ENCODE data around the gene PRR15. TPM values are rescaled to one million over a fixed set of nuclear protein-coding genes. Genes with fewer than 3 reads are reported as not detected.

The PRR15 gene
- total and polyA plus RNA-seq, 2 of the 8 experiments (the other 6 are each of a cell fraction or from before 2014, with no cell fraction given) = 4.9 to 7.9 TPM

- no peak overlapping the region for H2BK20ac ChIP-seq (ENCODE audit: low read length)
- no peak overlapping the region for H4K5ac ChIP-seq (ENCODE audit: insufficient read length, low read depth, low read length)
- H3K14ac ChIP-seq (ENCODE audit: insufficient read length) = no peak overlapping the region
- H3K36me3 ChIP-seq (ENCODE audit: control insufficient read depth in 2 of 4, insufficient read depth in 4 of 4, low read length in 3 of 4) = no peaks in the 10 kb centered on the region
- H3K56ac ChIP-seq (replicated peaks; ENCODE audit: insufficient read length, low read depth, low read length) = no peak overlapping the region
- H3K9ac ChIP-seq (replicated peaks in 1 of 4; ENCODE audit: extremely low read depth in 1 of 4, low read depth in 3 of 4, low read length in 3 of 4) = no peak overlapping the region
- no peaks in the 10 kb centered on the region; a peak in 1 of 4 replicates for H3K9me3 ChIP-seq (ENCODE audit: insufficient read depth in 2 of 2, low read depth in 1 of 2, low read length in 1 of 2)
- no peaks in the 10 kb centered on the region for H3K23me2 ChIP-seq (ENCODE audit: low read depth, low read length)
- DNase-seq (ENCODE audit: low read depth in 1 of 2, low spot score in 2 of 2) (no peak), FAIRE-seq (no peak)
- no peak overlapping the region for H3K4ac ChIP-seq (replicated peaks; ENCODE audit: insufficient read length, low read depth, low read length)
- POLR2A ChIA-PET (ENCODE audit: partially characterized antibody) = no interaction called here
- H3K23ac ChIP-seq (ENCODE audit: insufficient read length) = no peak overlapping the region
- H2BK15ac ChIP-seq (ENCODE audit: low read length) = no peak overlapping the region
- no peak overlapping the region for H3K27ac ChIP-seq (ENCODE audit: low read depth, low read length)
- H2BK120ac ChIP-seq (replicated peaks; ENCODE audit: low read depth, low read length) = no peak overlapping the region
- no peak overlapping the region for H4K91ac ChIP-seq (replicated peaks; ENCODE audit: insufficient read length, low read length)
- H2AFZ ChIP-seq (ENCODE audit: low read length) = no peak overlapping the region
- no peak overlapping the region for H3K4me3 ChIP-seq (ENCODE audit: extremely low read depth in 1 of 4, insufficient read depth in 2 of 4, low read depth in 3 of 4, low read length in 4 of 4)
- 84% methylated on average over 2 of the region's 2 CpGs; no CpG with 5 or more reads in 1 of the 2 experiments for WGBS, 2 experiments (ENCODE audit: extremely low coverage in 1 of 2, insufficient coverage in 1 of 2, insufficient read length in 1 of 2, insufficient replicate concordance in 2 of 2, low coverage in 1 of 2, low lambda C conversion rate in 2 of 2, missing lambda C conversion rate in 1 of 2)
- H3K18ac ChIP-seq (ENCODE audit: extremely low read depth, low read length) = no peak overlapping the region
- H3K27me3 ChIP-seq (replicated peaks in 1 of 4; ENCODE audit: control insufficient read depth in 3 of 4, extremely low read depth in 1 of 4, insufficient read depth in 3 of 4, low read length in 3 of 4) = no peaks in the 10 kb centered on the region
- peaks cover 0 to 5% (median 0%) of the 10 kb centered on the region in 4 experiments; a peak in 3 of 7 replicates for H3K4me1 ChIP-seq (replicated peaks in 1 of 4; ENCODE audit: control insufficient read depth in 3 of 4, insufficient read depth in 4 of 4, low read length in 3 of 4)
- no peak overlapping the region for H2BK5ac ChIP-seq (ENCODE audit: low read depth, low read length)
- no peaks in the 10 kb centered on the region for H3K79me1 ChIP-seq (ENCODE audit: low read depth, low read length)
- CTCF ChIA-PET (ENCODE audit: partially characterized antibody) = interaction anchor here (1.3 to 2.9 kb wide), 4 partner anchors 14 to 73 kb away, joined by 3 to 18 read pairs (median 5); no protein-coding TSS in a partner anchor
- H3K79me2 ChIP-seq (ENCODE audit: control insufficient read depth in 1 of 2, insufficient read depth in 2 of 2, low read length in 2 of 2) = no peaks in the 10 kb centered on the region
- no peak overlapping the region for H2BK12ac ChIP-seq (ENCODE audit: low read depth, low read length)
- H4K8ac ChIP-seq (ENCODE audit: extremely low read depth, insufficient read depth, low read length) = peak overlapping the region; percentile 21; the same call in 1 of the 2 replicates
- no peak overlapping the region for H3K4me2 ChIP-seq (ENCODE audit: insufficient read depth in 1 of 2, low read depth in 2 of 2, low read length in 2 of 2)
- no peak overlapping the region for H2AK5ac ChIP-seq (ENCODE audit: low read depth, low read length)
- no peak for TF ChIP-seq BRCA1 (IDR thresholded peaks at IDR 0.05; ENCODE audit: low read depth, low read length)
- TF ChIP-seq CBX5 (IDR thresholded peaks at IDR 0.05; ENCODE audit: low read depth, low read length) = no peak
- no peak for TF ChIP-seq RNF2 (IDR thresholded peaks at IDR 0.05; ENCODE audit: borderline replicate concordance, low read depth, low read length, missing control alignments, poor library complexity, severe bottlenecking)
- no peak for TF ChIP-seq JUN (IDR thresholded peaks at IDR 0.05; ENCODE audit: low read depth, low read length)
- no peak for TF ChIP-seq SRF (IDR thresholded peaks at IDR 0.05; ENCODE audit: low read depth, low read length)
- no peak for TF ChIP-seq MAFK (IDR thresholded peaks at IDR 0.05; ENCODE audit: low read depth, low read length)
- TF ChIP-seq RAD21 (IDR thresholded peaks at IDR 0.05 in 1 of 2, conservative IDR thresholded peaks at IDR 0.05 in 1 of 2; ENCODE audit: low read depth in 2 of 2, low read length in 2 of 2) = no peak
- TF ChIP-seq SIN3A (conservative IDR thresholded peaks at IDR 0.05 in 1 of 2, IDR thresholded peaks at IDR 0.05 in 1 of 2; ENCODE audit: low read depth in 1 of 2, low read length in 2 of 2) = no peak
- no peaks in the 10 kb centered on the region for H4K20me1 ChIP-seq (replicated peaks in 1 of 2; ENCODE audit: control insufficient read depth in 1 of 2, insufficient read depth in 2 of 2, low read length in 2 of 2)
Observed at GRCh38 chr7:29539471-29539870, 24.2 kb upstream of the PRR15 start.

All from H1 (cell line).